ENCODE data around the gene TMEM271.

TMEM271 gene

DNA sequence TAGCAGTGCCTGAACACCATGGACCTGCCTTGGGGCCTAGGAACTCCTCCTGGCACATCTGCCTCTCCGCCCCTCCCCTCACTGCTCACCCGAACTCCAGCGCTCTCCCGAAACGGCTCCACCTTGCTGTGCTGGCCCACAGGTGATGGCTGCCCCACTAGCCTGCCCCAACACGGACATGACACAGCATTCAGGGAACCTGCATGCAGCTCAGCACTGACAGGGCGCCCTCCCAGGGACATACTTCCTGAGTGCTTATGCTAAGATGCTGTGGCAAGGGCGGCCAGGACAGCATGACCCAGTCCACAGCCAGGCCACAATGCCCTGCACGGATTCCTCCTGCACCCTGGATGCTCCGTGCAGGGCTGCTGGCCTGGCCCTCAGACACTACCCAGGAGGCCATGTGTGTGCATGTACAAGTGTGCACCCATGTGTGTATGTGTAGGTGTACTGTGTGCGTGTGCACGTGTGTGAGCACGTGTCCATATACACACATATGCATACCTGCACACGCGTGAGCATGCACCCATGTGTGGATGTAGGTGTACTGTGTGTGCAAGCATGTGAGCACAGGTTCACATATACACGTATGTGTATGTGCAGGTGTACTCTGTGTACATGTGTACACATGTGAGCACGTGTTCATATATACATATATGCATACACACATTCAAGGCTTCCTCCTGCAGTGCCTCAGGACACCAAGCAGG lies 6.0 kb downstream of the TMEM271 start (continued):
- TF ChIP-seq, protein P1, sequence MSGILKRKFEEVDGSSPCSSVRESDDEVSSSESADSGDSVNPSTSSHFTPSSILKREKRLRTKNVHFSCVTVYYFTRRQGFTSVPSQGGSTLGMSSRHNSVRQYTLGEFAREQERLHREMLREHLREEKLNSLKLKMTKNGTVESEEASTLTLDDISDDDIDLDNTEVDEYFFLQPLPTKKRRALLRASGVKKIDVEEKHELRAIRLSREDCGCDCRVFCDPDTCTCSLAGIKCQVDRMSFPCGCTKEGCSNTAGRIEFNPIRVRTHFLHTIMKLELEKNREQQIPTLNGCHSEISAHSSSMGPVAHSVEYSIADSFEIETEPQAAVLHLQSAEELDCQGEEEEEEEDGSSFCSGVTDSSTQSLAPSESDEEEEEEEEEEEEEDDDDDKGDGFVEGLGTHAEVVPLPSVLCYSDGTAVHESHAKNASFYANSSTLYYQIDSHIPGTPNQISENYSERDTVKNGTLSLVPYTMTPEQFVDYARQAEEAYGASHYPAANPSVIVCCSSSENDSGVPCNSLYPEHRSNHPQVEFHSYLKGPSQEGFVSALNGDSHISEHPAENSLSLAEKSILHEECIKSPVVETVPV (CRISPR knock-in tag; IDR thresholded peaks at IDR 0.05): no peak
- no peak for TF ChIP-seq ZNF70 (CRISPR knock-in tag; IDR thresholded peaks at IDR 0.05)
- no peak for TF ChIP-seq ESRRG (CRISPR knock-in tag; IDR thresholded peaks at IDR 0.05)
- TF ChIP-seq TCF4 (CRISPR knock-in tag; IDR thresholded peaks at IDR 0.05; ENCODE audit: borderline replicate concordance): no peak

DNA sequence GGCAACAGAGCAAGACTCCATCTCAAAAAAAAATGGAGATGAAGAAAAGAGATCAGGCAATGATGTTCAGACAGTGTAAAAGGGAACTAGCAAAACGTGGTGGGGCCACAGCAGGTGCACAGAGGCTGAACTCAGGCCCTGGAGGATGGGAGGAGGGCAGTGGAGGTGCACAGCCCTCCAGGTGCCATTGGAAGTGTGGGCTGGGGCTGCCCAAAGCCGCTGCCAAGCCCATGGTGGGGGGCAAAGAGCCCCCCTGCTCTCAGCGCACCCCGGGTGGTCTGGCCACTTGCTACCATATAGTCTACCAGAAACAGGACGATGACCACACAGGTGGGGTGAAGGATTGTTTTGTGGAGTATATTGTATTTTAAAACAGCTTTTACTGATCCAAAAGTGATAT lies 7.1 kb downstream of the TMEM271 start:
- no peak for ATAC-seq
- TF ChIP-seq BACH2 (CRISPR knock-in tag; IDR thresholded peaks at IDR 0.05; ENCODE audit: borderline replicate concordance): no peak
- TF ChIP-seq, protein P2, sequence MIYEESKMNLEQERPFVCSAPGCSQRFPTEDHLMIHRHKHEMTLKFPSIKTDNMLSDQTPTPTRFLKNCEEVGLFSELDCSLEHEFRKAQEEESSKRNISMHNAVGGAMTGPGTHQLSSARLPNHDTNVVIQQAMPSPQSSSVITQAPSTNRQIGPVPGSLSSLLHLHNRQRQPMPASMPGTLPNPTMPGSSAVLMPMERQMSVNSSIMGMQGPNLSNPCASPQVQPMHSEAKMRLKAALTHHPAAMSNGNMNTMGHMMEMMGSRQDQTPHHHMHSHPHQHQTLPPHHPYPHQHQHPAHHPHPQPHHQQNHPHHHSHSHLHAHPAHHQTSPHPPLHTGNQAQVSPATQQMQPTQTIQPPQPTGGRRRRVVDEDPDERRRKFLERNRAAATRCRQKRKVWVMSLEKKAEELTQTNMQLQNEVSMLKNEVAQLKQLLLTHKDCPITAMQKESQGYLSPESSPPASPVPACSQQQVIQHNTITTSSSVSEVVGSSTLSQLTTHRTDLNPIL (CRISPR knock-in tag; IDR thresholded peaks at IDR 0.05; ENCODE audit: low read depth): no peak
- no peak for TF ChIP-seq TSHZ2 (CRISPR knock-in tag; IDR thresholded peaks at IDR 0.05)
- TF ChIP-seq SNAI2 (CRISPR knock-in tag; IDR thresholded peaks at IDR 0.05): no peak
- no peak for TF ChIP-seq ZFP3 (CRISPR knock-in tag; IDR thresholded peaks at IDR 0.05)
- TF ChIP-seq ISL1 (CRISPR knock-in tag; IDR thresholded peaks at IDR 0.05): no peak
- no peak for TF ChIP-seq GLIS3 (CRISPR knock-in tag; IDR thresholded peaks at IDR 0.05)
- no peak for TF ChIP-seq ZC3H10 (CRISPR knock-in tag; IDR thresholded peaks at IDR 0.05)
- TF ChIP-seq ZFP30 (CRISPR knock-in tag; IDR thresholded peaks at IDR 0.05): no peak
- no peak for TF ChIP-seq TOX (CRISPR knock-in tag; IDR thresholded peaks at IDR 0.05; ENCODE audit: borderline replicate concordance)

GRCh38 chr4:568351-568652 lies 7.8 kb downstream of the TMEM271 start:
- ATAC-seq: no peak
- no peak for TF ChIP-seq TCF4 (CRISPR knock-in tag; IDR thresholded peaks at IDR 0.05; ENCODE audit: borderline replicate concordance)
- no peak for TF ChIP-seq TOX (CRISPR knock-in tag; IDR thresholded peaks at IDR 0.05; ENCODE audit: borderline replicate concordance)

DNA sequence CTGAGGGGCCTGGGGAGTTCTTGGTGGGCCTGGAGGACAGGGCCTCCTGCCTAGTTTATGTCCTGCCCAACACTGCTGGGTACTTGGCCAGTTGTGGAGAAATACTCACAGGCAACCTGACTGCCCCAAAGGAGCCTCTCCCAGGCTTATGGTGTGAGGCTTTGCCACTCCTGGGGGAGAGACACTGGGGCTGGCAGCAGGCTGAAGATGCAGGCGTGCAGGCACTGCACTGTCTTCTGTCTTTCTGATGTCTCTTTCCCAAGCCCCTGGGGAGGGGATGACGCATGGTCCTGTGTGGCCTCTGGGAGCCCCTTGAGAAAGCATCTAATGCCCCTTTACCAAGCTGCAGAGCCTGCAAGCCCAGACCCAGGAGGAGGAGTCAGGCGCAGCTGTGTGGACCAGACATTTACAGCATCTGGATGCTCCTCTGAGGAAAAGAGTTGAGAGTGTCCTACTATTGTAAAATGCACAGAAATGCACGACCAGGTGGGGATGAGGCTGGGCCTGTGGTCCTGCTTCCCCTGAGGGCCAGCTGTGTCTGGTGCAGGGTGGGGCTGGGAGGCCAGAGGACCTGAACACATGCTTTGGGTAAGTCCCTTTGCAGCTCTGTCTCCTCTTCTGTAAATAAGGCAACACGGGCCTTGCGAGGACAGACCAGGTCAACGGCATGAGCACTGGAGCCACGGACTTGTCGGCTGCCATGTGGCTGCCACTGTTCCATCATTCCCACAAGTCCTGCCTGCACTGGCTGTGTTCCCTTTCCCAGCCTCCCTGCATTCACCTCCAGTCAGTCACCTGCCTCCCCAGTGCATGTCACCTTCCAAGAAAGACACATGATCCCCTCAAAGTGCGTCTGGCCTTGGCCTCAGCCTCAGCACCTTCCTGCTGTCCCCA lies 8.4 kb downstream of the TMEM271 start:
- no peak for ATAC-seq
- TF ChIP-seq, protein P2 (CRISPR knock-in tag; IDR thresholded peaks at IDR 0.05; ENCODE audit: low read depth): no peak

DNA sequence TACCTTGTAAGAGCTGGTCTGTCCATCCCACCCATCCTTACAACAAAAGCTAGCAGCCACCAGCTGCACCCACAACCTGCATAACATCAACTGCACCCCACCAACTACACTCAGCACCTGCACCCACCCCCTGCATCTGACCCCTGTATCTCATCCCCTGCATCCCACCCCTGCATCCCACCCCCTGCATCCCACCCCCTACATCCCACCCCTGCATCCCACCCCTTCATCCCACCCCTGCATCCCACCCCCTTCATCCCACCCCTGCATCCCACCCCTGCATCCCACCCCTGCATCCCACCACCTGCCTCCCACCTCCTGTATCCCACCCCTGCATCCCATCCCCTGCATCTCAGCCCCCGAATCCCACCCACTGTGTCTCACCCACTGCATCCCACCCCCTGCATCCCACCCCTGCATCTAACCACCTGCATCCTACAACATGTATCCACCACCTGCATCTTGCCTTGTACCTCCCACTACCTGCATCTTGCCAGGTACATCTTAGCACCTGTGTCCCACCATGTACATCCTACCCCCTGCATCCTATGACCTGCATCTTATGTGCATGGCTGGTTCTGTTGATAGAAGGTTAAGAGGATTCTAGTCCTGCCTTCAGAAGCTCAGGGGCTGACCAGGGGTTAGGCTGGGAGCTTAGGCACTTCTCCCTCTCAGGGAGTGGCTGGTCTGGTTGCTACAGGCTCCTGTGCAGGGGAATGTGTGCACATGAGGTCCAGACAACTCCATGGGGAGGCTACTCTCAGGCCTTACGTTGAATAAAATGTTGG lies 9.4 kb downstream of the TMEM271 start:
- TF ChIP-seq, protein P1 (CRISPR knock-in tag; IDR thresholded peaks at IDR 0.05): no peak
- no peak for ATAC-seq

All from SK-N-SH treated with all-trans-retinoic acid at 6 μM for 48 hours (cell line).